GM10266 (cell line): ENCODE results near the gene NOS1AP.
"Not testable (repeated sequence)": the region's sequence is repeated elsewhere in the genome, so short reads cannot be mapped to it uniquely, and the experiment has no call there.

Source experiments
- DNase-seq: peaks from one replicate; pipeline ENCODE4 v3.0.0; 2012; ENCODE audit errors: extremely low spot score
- CTCF ChIP-seq: IDR thresholded peaks from 2 replicates; pipeline ENCODE4 v1.5.1; 2012; ENCODE audit warnings: mild to moderate bottlenecking, low read depth; ENCODE audit not compliant: control insufficient read depth, insufficient read depth; ENCODE audit errors: missing control alignments

Gene NOS1AP

GRCh38 chr1:162056043-162056442, 13.4 kb upstream of the NOS1AP start:
- DNase-seq: peak; percentile 64
- peak; percentile 90 for TF ChIP-seq CTCF

GRCh38 chr1:162056579-162056978, 12.9 kb upstream of the NOS1AP start:
- TF ChIP-seq CTCF: no peak
- DNase-seq: no peak

GRCh38 chr1:162059721-162060120, 9.8 kb upstream of the NOS1AP start:
- TF ChIP-seq CTCF: no peak
- no peak for DNase-seq

DNA sequence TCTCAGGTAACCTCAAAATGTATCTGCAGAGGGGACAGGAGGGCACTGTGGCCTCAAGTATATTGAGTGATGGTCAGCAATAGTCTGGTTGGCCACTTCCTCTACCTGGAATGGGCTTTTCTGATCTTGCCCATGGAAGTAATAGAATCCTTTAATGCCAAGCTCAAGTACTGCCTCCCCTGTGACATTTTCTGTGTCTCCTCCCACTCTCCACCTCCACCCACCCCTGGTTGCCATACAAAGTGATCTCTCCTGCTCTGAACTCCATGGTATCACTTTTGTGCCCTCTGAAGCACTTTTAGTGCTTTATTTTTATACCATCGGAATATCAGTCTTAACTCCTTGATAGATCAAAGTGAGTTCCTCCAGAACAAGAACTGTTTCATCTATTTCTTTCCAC, 9.2 kb upstream of the NOS1AP start:
- no peak for DNase-seq
- no peak for TF ChIP-seq CTCF

DNA sequence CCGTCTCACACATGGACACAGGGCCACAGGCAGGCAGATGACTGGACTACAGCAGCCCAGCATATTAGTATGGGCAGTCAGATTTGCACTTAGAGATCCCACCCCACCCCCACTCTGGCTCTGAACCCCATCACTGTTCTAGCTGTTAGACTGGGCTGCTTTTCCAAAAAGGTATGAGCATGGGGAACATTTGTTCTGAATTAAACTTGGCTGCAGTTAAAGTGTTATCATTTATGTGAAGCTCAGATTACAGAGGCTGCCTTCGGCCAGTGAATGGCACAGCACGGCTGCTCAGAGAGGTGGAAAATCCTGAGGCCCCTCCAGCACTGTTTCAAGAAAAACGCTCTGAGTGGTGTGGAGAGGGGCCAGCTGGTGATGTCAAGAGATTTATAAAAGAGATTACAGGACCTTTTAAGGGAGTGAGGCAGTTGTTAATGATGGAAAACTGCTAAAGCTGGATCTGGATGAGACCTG, 6.9 kb upstream of the NOS1AP start:
- no peak for DNase-seq
- TF ChIP-seq CTCF: no peak

DNA sequence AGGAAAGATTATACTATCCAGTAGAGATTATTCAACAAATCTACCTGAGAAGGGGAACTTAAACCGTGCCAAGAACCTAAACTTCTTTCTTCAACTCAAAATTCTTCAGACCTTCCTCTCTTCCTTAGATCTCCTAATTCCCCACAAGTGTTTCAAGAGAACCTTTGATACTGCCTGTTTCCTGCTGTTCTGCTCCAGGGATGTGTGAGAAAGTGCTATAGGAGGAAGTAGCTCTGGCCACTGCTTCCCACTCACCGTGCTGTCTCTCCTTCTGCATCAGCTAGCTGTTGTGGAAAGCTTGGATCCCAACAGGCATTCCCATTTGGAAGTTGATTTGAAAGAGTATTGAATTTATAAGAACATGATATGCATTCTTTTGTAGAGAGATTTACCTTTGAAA, 4.5 kb upstream of the NOS1AP start:
- no peak for DNase-seq
- TF ChIP-seq CTCF: no peak

GRCh38 chr1:162066836-162067235, 2.7 kb upstream of the NOS1AP start:
- not testable (repeated sequence) for DNase-seq

DNA sequence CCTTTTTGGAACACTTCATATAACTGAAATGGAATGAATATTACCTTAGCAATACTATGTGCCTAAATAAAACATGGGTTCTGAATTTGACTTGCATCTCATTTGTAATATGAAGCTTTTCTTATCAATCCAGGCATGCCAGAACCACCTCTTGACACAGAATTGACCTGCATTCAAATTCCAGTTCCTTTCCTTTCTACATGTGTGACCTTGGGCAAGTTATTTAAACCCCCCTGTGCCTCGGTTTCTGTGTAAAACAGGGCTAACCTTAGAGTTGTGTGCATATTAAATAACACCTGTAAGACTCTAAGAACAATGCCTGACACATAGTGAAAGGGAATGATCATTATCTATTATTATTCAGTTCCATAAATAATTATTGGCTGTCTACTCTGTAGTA, 2.0 kb upstream of the NOS1AP start:
- no peak for TF ChIP-seq CTCF
- no peak for DNase-seq
